GM18508 (cell line): Measurements from ENCODE around the gene TAS2R14.

Experiments used
- ATAC-seq: cut with Tn5 transposase; IDR thresholded peaks from one replicate; pipeline ENCODE4 v1.9.1; 2021; ENCODE audit warnings: moderate number of reproducible peaks; ENCODE audit not compliant: insufficient read depth, unreplicated experiment

TAS2R14 gene

GRCh38 chr12:10939163-10939562 is at the start of gene TAS2R14:
TAS2R14 (minus strand) TSS chr12:10939263; CDS start chr12:10939207, 56 bp downstream.
- ATAC-seq, result no peak

GRCh38 chr12:10986812-10987211 is 47.7 kb upstream of the TAS2R14 start, which contains the start of gene TAS2R50:
TAS2R50 (minus strand) TSS chr12:10986912; CDS start chr12:10986860, 52 bp downstream.
- ATAC-seq, result no peak

- no peak for ATAC-seq
Observed at GRCh38 chr12:10982244-10982643, 43.2 kb upstream of the TAS2R14 start.

GRCh38 chr12:10974965-10975364 is 35.9 kb upstream of the TAS2R14 start:
- ATAC-seq, result no peak

- no peak for ATAC-seq
Observed at GRCh38 chr12:10968765-10969456, 29.8 kb upstream of the TAS2R14 start.

- ATAC-seq, result no peak
Observed at GRCh38 chr12:10967409-10967808, 28.3 kb upstream of the TAS2R14 start.

- no peak for ATAC-seq
Observed at GRCh38 chr12:10966314-10966713, 27.3 kb upstream of the TAS2R14 start.

- ATAC-seq, result no peak
Observed at GRCh38 chr12:10965476-10965875, 26.4 kb upstream of the TAS2R14 start.

GRCh38 chr12:10960211-10960610 is 21.1 kb upstream of the TAS2R14 start:
- no peak for ATAC-seq

GRCh38 chr12:10959804-10960203 is 20.7 kb upstream of the TAS2R14 start:
- ATAC-seq, result no peak

GRCh38 chr12:10957741-10958140 is 18.7 kb upstream of the TAS2R14 start:
- ATAC-seq, result no peak

GRCh38 chr12:10956085-10956484 is 17.0 kb upstream of the TAS2R14 start:
- ATAC-seq, result no peak

- ATAC-seq, result no peak
Observed at GRCh38 chr12:10952645-10953044, 13.6 kb upstream of the TAS2R14 start.

- ATAC-seq, result no peak
Observed at GRCh38 chr12:10943167-10943566, 4.1 kb upstream of the TAS2R14 start.

GRCh38 chr12:10941916-10942607 is 3.0 kb upstream of the TAS2R14 start:
- no peak for ATAC-seq

GRCh38 chr12:10941369-10941768 is 2.3 kb upstream of the TAS2R14 start:
- ATAC-seq, result no peak

GRCh38 chr12:10940389-10940788 is 1.3 kb upstream of the TAS2R14 start:
- ATAC-seq, result no peak

- ATAC-seq, result no peak
Observed at GRCh38 chr12:10936506-10936905, 2.6 kb downstream of the TAS2R14 start.

GRCh38 chr12:10928746-10929286 is 10.2 kb downstream of the TAS2R14 start, which contains the start of gene PRH2:
PRH2 (plus strand) TSS chr12:10929236; CDS start chr12:10929274, 38 bp downstream.
- ATAC-seq, result no peak

GRCh38 chr12:10926269-10926668 is 12.8 kb downstream of the TAS2R14 start:
- no peak for ATAC-seq

GRCh38 chr12:10919809-10920208 is 19.3 kb downstream of the TAS2R14 start:
- ATAC-seq, result no peak
